Testis (tissue), 3 donors: ENCODE data around the gene HOMER2. TPM values are rescaled to one million over a fixed set of nuclear protein-coding genes. Genes with fewer than 3 reads are reported as not detected.
"Not testable (repeated sequence)": the region's sequence is repeated elsewhere in the genome, so short reads cannot be mapped to it uniquely, and the experiment has no call there.

Source experiments
- DNase-seq: peaks from one replicate; pipeline ENCODE4 v3.0.0-alpha.2; 2019
- H3K27ac ChIP-seq, 2 donors: fragments of 200-600 bp; sonication (generic); one replicate each; pipeline ENCODE4 v1.5.1; 2019
- H3K27me3 ChIP-seq: fragments of 200-600 bp; sonication (generic); one replicate; pipeline ENCODE4 v1.5.1; 2019
- H3K36me3 ChIP-seq: fragments of 200-600 bp; sonication (generic); one replicate; pipeline ENCODE4 v1.5.1; 2017; ENCODE audit warnings: low read depth; ENCODE audit errors: missing control alignments
- H3K4me1 ChIP-seq: fragments of 200-600 bp; sonication (generic); one replicate; pipeline ENCODE4 v1.5.1; 2019
- H3K4me3 ChIP-seq, 2 donors: fragments of 200-600 bp; sonication (generic); one replicate each; pipeline ENCODE4 v1.5.1; 2017 to 2019
- H3K9me3 ChIP-seq: fragments of 200-600 bp; sonication (generic); one replicate; pipeline ENCODE4 v1.5.1; 2017
- POLR2A ChIP-seq: fragments of 450-650 bp; IDR thresholded peaks from one replicate; pipeline ENCODE4 v1.6.1; 2017; ENCODE audit warnings: antibody characterized with exemption, mild to moderate bottlenecking, moderate library complexity
- WGBS, 2 donors: methylation state at CpG; one replicate each; pipeline ENCODE4 v1.1.5; 2018; 5-methylcytosine and 5-hydroxymethylcytosine counted together
- intact Hi-C: fragments of 100-400 bp; cut with DNase I; formaldehyde crosslinking; loops from one replicate; pipeline ENCODE4 v1.15.1; 2023; ENCODE audit warnings: low total_unique reads
- polyA plus RNA-seq: library from polyadenylated mRNA; stranded (reverse); fragments of 350-450 nt; fragmentation: Illumina TruSeq; extraction: RNeasy Lipid Tissue Mini Kit (QIAGEN cat#74804); gene quantifications from one replicate; pipeline ENCODE4 v1.2.3, GENCODE V29; 2014; ENCODE audit warnings: low read depth, low replicate concordance; ENCODE audit not compliant: insufficient read depth
- total RNA-seq, 2 donors: library from RNA; depleted of rRNA; stranded (reverse); fragments of >200 nt; gene quantifications; one replicate each; pipeline ENCODE4 v1.2.3, GENCODE V29; 2016
- TF ChIP-seq, protein P1 (sequence below), 3 experiments: fragments of 450-650 bp in 2 of 3; fragments of 200-600 bp in 1 of 3; sonication (generic) in 1 of 3; IDR thresholded peaks; one replicate each; pipeline ENCODE4 v1.5.1; 2016 to 2019; ENCODE audit warnings: antibody characterized with exemption in 3 of 3, mild to moderate bottlenecking in 2 of 3, moderate library complexity in 1 of 3

HOMER2 gene
- total and polyA plus RNA-seq, 3 donors from 2014 or later: 18.7 to 40.5 (median 38.5) TPM

DNA sequence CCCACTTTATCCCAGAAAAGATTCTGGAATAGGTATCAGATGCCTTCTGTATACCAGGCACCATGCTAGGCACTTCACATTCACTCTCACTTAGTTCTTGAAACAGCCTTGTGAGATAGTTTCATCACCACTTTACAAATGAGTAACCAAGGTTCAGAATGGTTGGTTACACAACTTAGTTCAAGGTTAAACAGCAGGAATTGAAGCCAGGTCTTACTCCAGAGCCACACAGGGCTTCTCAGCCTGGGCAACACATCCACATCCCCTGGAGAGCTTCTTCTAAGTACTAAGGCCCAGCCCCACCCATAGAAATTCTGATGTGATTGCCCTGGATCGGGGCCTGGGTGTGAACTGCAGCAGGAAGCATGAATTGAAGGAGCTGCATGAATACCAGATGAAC, 124.4 kb downstream of the HOMER2 start:
- DNase-seq: no peak
- Histone ChIP-seq H3K36me3 (no peaks in the 10 kb centered on the region), H3K27me3 (no peaks in the 10 kb centered on the region), H3K4me3 (no peak overlapping the region), H3K4me1 (no peaks in the 10 kb centered on the region), H3K9me3 (no peaks in the 10 kb centered on the region), H3K27ac (no peak overlapping the region)
- TF ChIP-seq POLR2A: no peak
- TF ChIP-seq, protein P1, sequence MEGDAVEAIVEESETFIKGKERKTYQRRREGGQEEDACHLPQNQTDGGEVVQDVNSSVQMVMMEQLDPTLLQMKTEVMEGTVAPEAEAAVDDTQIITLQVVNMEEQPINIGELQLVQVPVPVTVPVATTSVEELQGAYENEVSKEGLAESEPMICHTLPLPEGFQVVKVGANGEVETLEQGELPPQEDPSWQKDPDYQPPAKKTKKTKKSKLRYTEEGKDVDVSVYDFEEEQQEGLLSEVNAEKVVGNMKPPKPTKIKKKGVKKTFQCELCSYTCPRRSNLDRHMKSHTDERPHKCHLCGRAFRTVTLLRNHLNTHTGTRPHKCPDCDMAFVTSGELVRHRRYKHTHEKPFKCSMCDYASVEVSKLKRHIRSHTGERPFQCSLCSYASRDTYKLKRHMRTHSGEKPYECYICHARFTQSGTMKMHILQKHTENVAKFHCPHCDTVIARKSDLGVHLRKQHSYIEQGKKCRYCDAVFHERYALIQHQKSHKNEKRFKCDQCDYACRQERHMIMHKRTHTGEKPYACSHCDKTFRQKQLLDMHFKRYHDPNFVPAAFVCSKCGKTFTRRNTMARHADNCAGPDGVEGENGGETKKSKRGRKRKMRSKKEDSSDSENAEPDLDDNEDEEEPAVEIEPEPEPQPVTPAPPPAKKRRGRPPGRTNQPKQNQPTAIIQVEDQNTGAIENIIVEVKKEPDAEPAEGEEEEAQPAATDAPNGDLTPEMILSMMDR (IDR thresholded peaks at IDR 0.05): no peak
- WGBS, 2 donors: 71 to 81% methylated on average over 1 of the region's 1 CpG
- intact Hi-C loops: no loop called here

DNA sequence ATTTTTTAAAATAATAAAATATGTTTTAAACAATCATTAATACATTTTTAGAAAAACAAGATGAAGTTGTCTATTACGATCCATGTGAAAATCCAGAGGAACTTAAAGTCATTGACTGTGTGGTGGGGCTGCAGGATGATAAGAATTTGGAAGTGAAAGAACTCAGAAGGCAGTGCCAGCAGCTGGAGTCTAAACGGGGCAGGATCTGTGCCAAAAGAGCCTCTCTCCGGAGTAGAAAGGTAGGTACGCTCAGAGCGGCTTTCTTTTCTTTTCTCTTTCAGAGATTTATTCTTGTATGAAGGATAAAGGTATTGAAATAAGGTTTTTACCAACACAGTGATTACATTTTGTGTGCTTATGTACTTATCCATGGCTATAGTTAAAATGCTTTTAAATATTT, 129.5 kb downstream of the HOMER2 start:
- H3K36me3 ChIP-seq: no peaks in the 10 kb centered on the region
- no peak overlapping the region for H3K27ac ChIP-seq
- no peaks in the 10 kb centered on the region for H3K4me1 ChIP-seq
- no peak overlapping the region for H3K4me3 ChIP-seq
- TF ChIP-seq, protein P1 (IDR thresholded peaks at IDR 0.05): no peak
- no peak for TF ChIP-seq POLR2A
- intact Hi-C loops: no loop called here
- no peaks in the 10 kb centered on the region for H3K27me3 ChIP-seq
- 85 to 88% methylated on average over 5 of the region's 5 CpGs for WGBS, 2 donors
- no peak for DNase-seq
- H3K9me3 ChIP-seq: no peaks in the 10 kb centered on the region

DNA sequence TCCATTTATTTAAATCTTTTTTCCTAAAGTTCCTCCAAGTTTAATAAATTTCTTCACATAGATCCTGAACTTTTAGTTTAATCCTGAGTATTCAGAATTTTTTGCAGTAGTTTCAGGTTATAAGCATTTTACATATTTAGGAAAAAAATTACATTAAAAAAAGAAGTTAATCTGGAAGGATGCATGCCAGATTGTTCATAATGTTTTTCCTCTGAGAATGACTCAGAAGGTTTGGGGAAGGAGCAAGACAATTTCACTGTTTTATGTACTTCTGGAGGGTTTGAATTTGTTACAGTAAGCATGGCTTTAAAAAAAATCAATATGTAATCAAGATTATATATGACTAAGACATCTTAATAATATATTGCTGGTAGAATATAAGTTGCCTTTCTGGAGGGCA, 130.7 kb downstream of the HOMER2 start:
- H3K27ac ChIP-seq, H3K4me3 ChIP-seq, H3K27me3 ChIP-seq, H3K9me3 ChIP-seq, H3K4me1 ChIP-seq, H3K36me3 ChIP-seq, intact Hi-C loops, DNase-seq: not testable (repeated sequence)

DNA sequence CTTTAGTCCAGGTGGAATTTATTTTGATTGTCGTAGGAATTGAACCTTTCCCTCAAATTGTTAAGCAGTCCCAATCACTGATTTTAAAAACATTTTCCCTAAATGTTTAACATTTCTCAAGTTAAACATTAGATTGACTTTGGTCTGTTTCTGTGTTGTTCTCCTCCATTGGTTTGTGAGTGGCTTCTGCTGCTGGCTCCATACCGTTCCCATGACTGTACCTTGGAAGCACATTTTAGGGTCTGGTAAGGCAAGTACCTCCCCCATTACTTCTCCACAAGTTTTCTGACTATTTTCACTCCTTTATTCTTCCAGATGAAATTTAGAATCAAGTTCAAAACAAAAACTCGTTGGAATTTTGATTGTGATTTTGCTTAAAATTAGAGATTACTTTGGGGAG, 131.1 kb downstream of the HOMER2 start:
- H3K27ac ChIP-seq, H3K4me1 ChIP-seq, intact Hi-C loops, H3K36me3 ChIP-seq, DNase-seq, H3K4me3 ChIP-seq, H3K9me3 ChIP-seq, H3K27me3 ChIP-seq: not testable (repeated sequence)
- 81 to 91% methylated on average over 3 of the region's 3 CpGs for WGBS, 2 donors

DNA sequence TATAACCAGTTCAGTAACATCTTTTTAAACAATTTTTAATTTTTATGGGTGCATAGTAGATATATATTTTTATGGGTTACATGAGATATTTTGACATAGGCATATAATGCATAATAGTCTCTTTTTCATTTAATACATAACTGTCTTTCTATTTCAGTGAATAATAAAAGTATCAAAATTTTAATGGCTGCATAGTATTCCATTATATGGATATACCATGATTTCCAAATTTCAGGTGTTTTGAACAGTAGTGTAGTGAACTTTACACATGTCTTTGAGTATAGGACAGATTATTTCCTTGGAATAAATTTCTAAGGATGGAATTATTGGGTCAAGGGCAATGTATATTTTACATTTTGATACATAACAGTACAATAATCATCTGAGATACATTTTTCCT, 132.4 kb downstream of the HOMER2 start:
- no peaks in the 10 kb centered on the region for H3K36me3 ChIP-seq
- H3K27me3 ChIP-seq: no peaks in the 10 kb centered on the region
- H3K4me3 ChIP-seq: no peak overlapping the region

DNA sequence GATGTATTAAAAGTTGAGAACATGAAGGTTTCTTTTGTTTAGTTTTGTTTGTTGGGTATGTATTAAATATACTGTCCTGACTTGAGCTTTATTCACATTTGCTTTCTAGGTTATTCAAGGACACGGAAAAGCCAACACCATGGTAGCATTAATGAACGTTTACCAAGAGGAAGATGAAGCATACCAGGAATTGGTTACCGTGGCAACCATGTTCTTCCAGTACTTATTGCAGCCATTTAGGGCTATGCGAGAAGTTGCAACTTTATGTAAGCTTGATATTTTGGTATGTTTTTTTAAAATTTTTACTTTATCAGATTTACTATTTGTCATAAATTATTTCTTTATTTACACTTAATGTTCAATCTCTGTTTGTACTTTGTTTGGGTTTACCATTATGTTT, 139.5 kb downstream of the HOMER2 start:
- DNase-seq: no peak
- intact Hi-C loops: no loop called here
- no peaks in the 10 kb centered on the region for H3K36me3 ChIP-seq
- H3K27ac ChIP-seq: no peak overlapping the region
- no peak overlapping the region for H3K4me3 ChIP-seq
- H3K9me3 ChIP-seq: no peaks in the 10 kb centered on the region
- H3K27me3 ChIP-seq: no peaks in the 10 kb centered on the region
- 75 to 82% methylated on average over 4 of the region's 4 CpGs for WGBS, 2 donors
- TF ChIP-seq, protein P1 (IDR thresholded peaks at IDR 0.05): no peak
- TF ChIP-seq POLR2A: no peak
- H3K4me1 ChIP-seq: no peaks in the 10 kb centered on the region

More for the DNA sequence above, 132.4 kb downstream of the HOMER2 start:
- H3K9me3 ChIP-seq: no peaks in the 10 kb centered on the region
- no peak for DNase-seq
- no peak overlapping the region for H3K27ac ChIP-seq
- TF ChIP-seq, protein P1 (IDR thresholded peaks at IDR 0.05): no peak
- no peak for TF ChIP-seq POLR2A
- H3K4me1 ChIP-seq: no peaks in the 10 kb centered on the region
- intact Hi-C loops: no loop called here
